Activated T-helper 1 cell treated with anti-CD3 and anti-CD28 coated beads, Interleukin-12 subunit alpha, Interleukin-12 subunit beta, Interleukin-2, Interleukin-4 antibody, amounts not matched to agents 30 ng/mL and 10 ng/mL and 1 ng/mL, durations not matched to agents 14 hours and 24 hours and 36 hours (primary cell): Measurements from ENCODE around the gene CLEC2A. TPM values are rescaled to one million over a fixed set of nuclear protein-coding genes. Genes with fewer than 3 reads are reported as not detected.
A peak's percentile ranks its signal among the peaks of the same experiment; 100 is the strongest.

Experiments used
- DNase-seq: peaks from one replicate; pipeline ENCODE4 v3.0.0; 2021; ENCODE audit warnings: low spot score
- H3K27ac Mint-ChIP-seq: one replicate; pipeline ENCODE4 v1.8.0; 2021; ENCODE audit warnings: mild to moderate bottlenecking, mixed read lengths
- H3K27me3 Mint-ChIP-seq: one replicate; pipeline ENCODE4 v1.8.0; 2022; ENCODE audit warnings: mild to moderate bottlenecking, moderate library complexity, mixed read lengths; ENCODE audit not compliant: insufficient read depth
- H3K36me3 Mint-ChIP-seq: one replicate; pipeline ENCODE4 v1.8.0; 2021; ENCODE audit warnings: low read depth, mixed read lengths
- H3K4me1 Mint-ChIP-seq: one replicate; pipeline ENCODE4 v1.8.0; 2021; ENCODE audit warnings: low read depth, mixed read lengths
- H3K4me3 Mint-ChIP-seq: one replicate; pipeline ENCODE4 v1.8.0; 2021; ENCODE audit warnings: mild to moderate bottlenecking, moderate library complexity, mixed read lengths
- H3K9me3 Mint-ChIP-seq: one replicate; pipeline ENCODE4 v1.8.0; 2021; ENCODE audit warnings: mixed read lengths
- intact Hi-C: fragments of 100-400 bp; cut with micrococcal nuclease; formaldehyde crosslinking; loops from one replicate; pipeline ENCODE4 v1.15.1; 2024
- total RNA-seq: library from RNA; stranded (reverse); gene quantifications from 2 replicates; pipeline ENCODE4 v1.2.3, GENCODE V29; 2022

Gene CLEC2A
- total RNA-seq, 1 donor from 2014 or later, result not detected

- Mint-ChIP-seq H3K4me1 (peaks cover 22% of the 10 kb centered on the region), H3K9me3 (no peaks in the 10 kb centered on the region), H3K4me3 (no peak overlapping the region), H3K27me3 (peaks cover 19% of the 10 kb centered on the region), H3K27ac (no peak overlapping the region), H3K36me3 (no peaks in the 10 kb centered on the region)
- intact Hi-C loops, result loop anchor here (1.0 to 10.0 kb wide), 5 partner anchors 14 to 292 kb away; partner anchors contain the start of gene CLEC2B
- no peak for DNase-seq
Measured at GRCh38 chr12:9926876-9927275, 5.3 kb downstream of the CLEC2A start.

GRCh38 chr12:9925705-9926393 is 6.3 kb downstream of the CLEC2A start:
- Mint-ChIP-seq H3K36me3 (no peaks in the 10 kb centered on the region), H3K4me3 (peak overlapping the region; percentile 66), H3K27ac (no peak overlapping the region), H3K4me1 (peaks cover 22% of the 10 kb centered on the region), H3K9me3 (no peaks in the 10 kb centered on the region), H3K27me3 (peaks cover 13% of the 10 kb centered on the region)
- intact Hi-C loops, result loop anchor here (1.0 to 10.0 kb wide), 6 partner anchors 15 to 291 kb away; partner anchors contain the start of gene CLEC2B
- no peak for DNase-seq

DNA sequence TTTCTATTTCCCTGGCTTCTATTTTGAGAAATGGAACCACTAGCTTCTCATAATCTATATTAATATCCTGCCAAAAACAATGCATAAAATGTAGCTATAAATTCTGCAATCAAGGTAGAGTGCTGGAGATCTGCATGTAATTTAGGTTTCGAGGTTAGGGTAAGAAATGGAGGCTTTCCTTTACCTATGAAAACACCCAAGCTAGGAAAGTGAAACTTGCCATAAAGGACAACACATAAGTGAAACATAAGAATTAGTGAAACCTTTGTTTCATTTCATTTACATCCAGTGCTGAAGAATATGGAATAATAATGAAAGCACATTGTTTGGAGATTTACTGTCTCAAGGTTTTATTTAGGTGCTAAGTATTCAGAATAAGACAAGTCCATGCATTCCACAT is 9.7 kb downstream of the CLEC2A start:
- no peak for DNase-seq
- Mint-ChIP-seq H3K27me3 (peaks cover 9% of the 10 kb centered on the region), H3K36me3 (no peaks in the 10 kb centered on the region), H3K4me1 (peaks cover 22% of the 10 kb centered on the region), H3K27ac (no peak overlapping the region), H3K4me3 (no peak overlapping the region), H3K9me3 (no peaks in the 10 kb centered on the region)
- intact Hi-C loops, result loop anchor here (10.0 kb wide), 1 partner anchor 288 kb away; no protein-coding TSS in a partner anchor

- Mint-ChIP-seq H3K27ac (no peak overlapping the region), H3K9me3 (no peaks in the 10 kb centered on the region), H3K4me3 (no peak overlapping the region), H3K4me1 (peaks cover 16% of the 10 kb centered on the region), H3K36me3 (no peaks in the 10 kb centered on the region), H3K27me3 (peaks cover 9% of the 10 kb centered on the region)
- DNase-seq, result no peak
- intact Hi-C loops, result loop anchor here (10.0 kb wide), 1 partner anchor 286 kb away; no protein-coding TSS in a partner anchor
Measured at GRCh38 chr12:9920451-9920850, 11.7 kb downstream of the CLEC2A start.

- Mint-ChIP-seq H3K4me1 (peaks cover 15% of the 10 kb centered on the region), H3K27ac (no peak overlapping the region), H3K27me3 (peaks cover 12% of the 10 kb centered on the region), H3K36me3 (no peaks in the 10 kb centered on the region), H3K9me3 (peaks cover 3% of the 10 kb centered on the region), H3K4me3 (no peak overlapping the region)
- intact Hi-C loops, result no loop called here
- DNase-seq, result no peak
Measured at GRCh38 chr12:9919443-9919842, 12.7 kb downstream of the CLEC2A start.

DNA sequence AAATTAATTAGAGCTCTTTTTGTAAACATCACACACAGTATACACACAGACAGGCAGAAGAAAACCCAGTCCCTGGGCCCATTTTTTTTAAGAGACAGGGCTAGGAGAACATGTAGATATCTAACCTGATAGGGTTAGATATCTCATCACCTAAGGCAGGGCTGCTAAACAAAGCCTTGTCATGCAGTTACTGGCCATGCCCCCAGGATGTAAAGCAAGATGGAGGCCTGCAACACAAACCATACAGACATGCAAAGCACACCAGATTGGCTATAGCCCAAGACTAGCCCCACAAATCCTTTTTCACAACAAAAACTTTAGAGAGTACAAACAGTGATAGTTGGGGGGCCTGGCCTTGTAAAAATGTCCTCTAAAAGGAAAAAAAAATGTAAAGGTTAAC is 20.5 kb downstream of the CLEC2A start:
- Mint-ChIP-seq H3K4me1 (peaks cover 15% of the 10 kb centered on the region), H3K4me3 (no peak overlapping the region), H3K9me3 (peaks cover 63% of the 10 kb centered on the region), H3K36me3 (peaks cover 13% of the 10 kb centered on the region), H3K27ac (no peak overlapping the region), H3K27me3 (peaks cover 8% of the 10 kb centered on the region)
- no peak for DNase-seq
- intact Hi-C loops, result no loop called here

DNA sequence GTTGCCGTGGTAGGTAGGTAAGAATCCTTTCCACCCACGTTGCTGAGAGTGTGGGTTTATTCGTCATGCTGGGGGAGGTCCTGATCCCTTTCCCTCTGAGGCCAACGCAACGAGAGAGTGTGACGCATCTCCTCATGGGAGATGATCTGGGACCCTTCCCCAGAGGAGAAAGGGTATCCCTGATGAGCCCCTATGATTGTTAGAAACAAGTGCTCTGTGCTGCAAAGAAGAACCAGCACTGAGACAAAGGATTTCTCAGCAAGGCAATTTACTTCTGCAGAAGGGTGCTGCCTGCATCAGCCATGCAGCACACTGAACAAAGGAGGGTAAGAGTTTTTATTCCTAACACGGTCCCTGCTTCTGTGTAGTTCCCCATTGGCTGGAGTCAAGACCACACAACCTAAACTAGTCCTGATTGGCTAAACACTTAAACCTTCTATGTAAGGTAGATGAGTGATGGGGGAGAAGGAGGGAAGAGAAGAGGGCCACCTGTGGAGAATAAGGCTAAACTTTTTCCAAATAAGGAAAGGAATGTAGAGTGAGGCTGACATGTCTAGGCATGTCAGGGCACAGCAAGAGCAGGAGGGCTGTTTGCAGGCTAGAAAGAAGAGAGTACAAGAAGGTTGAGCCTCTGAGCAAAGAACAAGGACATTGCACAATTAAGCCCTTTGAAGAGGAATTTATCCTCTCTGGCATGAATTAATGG is 21.3 kb downstream of the CLEC2A start:
- peaks cover 65% of the 10 kb centered on the region for H3K9me3 Mint-ChIP-seq
- peaks cover 8% of the 10 kb centered on the region for H3K27me3 Mint-ChIP-seq
- no peak overlapping the region for H3K27ac Mint-ChIP-seq
- intact Hi-C loops, result no loop called here
- no peak overlapping the region for H3K4me3 Mint-ChIP-seq
- peaks cover 15% of the 10 kb centered on the region for H3K36me3 Mint-ChIP-seq
- no peak for DNase-seq
- H3K4me1 Mint-ChIP-seq, result peaks cover 23% of the 10 kb centered on the region

DNA sequence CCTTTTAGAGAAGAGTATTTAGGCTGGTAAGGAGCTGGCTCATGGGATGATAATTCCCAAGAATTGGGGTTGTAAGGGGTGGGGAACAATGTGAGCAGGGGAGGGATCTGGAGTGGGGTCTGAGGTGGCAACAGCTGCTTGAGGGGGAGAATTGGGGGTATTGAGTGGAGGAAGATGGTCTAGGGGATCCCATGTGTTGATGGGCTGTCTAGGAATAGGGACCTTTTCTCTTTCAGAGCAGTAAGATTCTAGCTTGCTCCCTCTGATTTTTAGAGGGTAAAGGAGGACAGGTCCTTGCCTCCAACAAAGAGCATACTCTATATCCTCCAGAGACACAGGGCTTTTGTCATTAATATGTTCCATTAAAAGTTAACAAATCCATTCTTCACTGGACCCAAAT is 22.4 kb downstream of the CLEC2A start:
- peaks cover 66% of the 10 kb centered on the region for H3K9me3 Mint-ChIP-seq
- no peak overlapping the region for H3K27ac Mint-ChIP-seq
- peaks cover 15% of the 10 kb centered on the region for H3K36me3 Mint-ChIP-seq
- peaks cover 7% of the 10 kb centered on the region for H3K27me3 Mint-ChIP-seq
- H3K4me1 Mint-ChIP-seq, result peaks cover 23% of the 10 kb centered on the region
- intact Hi-C loops, result no loop called here
- DNase-seq, result no peak
- H3K4me3 Mint-ChIP-seq, result no peak overlapping the region

- Mint-ChIP-seq H3K27me3 (no peaks in the 10 kb centered on the region), H3K4me1 (peaks cover 23% of the 10 kb centered on the region)
- intact Hi-C loops, result no loop called here
Measured at GRCh38 chr12:9908350-9908749, 23.8 kb downstream of the CLEC2A start.

DNA sequence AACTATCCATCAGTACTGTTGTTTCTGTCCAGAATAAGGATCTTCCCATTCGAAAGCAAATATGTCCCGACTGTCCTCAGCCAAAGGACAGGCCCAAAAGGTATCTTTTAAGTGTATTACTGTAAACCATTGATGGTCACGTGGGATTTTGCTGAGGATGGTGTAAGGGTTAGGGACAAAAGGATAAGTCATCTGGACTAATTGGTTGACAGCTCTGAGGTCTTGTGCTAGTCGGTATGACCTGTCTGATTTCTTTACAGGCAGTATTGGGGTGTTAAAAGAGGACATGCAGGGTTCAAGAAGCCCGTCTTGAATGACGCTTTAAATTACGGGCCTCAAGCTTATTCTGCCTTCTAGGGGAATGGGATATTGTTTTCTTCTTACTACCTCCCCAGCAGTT is 24.4 kb downstream of the CLEC2A start:
- H3K4me1 Mint-ChIP-seq, result peaks cover 23% of the 10 kb centered on the region
- H3K36me3 Mint-ChIP-seq, result peaks cover 14% of the 10 kb centered on the region
- no peak overlapping the region for H3K4me3 Mint-ChIP-seq
- H3K27me3 Mint-ChIP-seq, result peaks cover under 1% of the 10 kb centered on the region
- H3K9me3 Mint-ChIP-seq, result peaks cover 77% of the 10 kb centered on the region
- H3K27ac Mint-ChIP-seq, result no peak overlapping the region
- intact Hi-C loops, result loop anchor here (2.0 kb wide), 2 partner anchors 41 to 43 kb away; no protein-coding TSS in a partner anchor
- no peak for DNase-seq

More at GRCh38 chr12:9908350-9908749, 23.8 kb downstream of the CLEC2A start:
- H3K36me3 Mint-ChIP-seq, result peaks cover 15% of the 10 kb centered on the region
- DNase-seq, result no peak
- H3K4me3 Mint-ChIP-seq, result no peak overlapping the region
- no peak overlapping the region for H3K27ac Mint-ChIP-seq
- peaks cover 72% of the 10 kb centered on the region for H3K9me3 Mint-ChIP-seq

DNA sequence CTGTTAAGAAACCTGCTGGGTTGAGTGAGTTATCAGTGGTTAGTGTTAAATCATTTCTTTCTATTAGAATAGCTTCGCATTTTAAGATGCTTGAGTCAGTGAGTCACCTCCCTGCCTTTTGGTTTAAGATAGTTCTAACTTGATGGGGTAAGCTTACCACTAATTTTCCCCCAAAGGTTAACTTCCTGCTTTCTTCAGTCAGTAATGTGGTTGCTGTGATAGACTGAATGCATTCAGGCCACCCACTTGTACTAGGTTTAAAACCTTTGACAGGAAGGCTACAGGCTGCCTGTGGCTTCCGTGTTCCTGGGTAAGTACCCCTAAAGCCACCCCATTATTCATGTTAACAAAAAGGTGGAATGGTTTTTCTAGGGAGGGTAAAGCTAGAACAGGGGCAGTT is 25.3 kb downstream of the CLEC2A start:
- H3K27me3 Mint-ChIP-seq, result peaks cover 2% of the 10 kb centered on the region
- DNase-seq, result peak; percentile 23
- peaks cover 23% of the 10 kb centered on the region for H3K4me1 Mint-ChIP-seq
- H3K27ac Mint-ChIP-seq, result peak overlapping the region; percentile 69
- H3K36me3 Mint-ChIP-seq, result peaks cover 13% of the 10 kb centered on the region
- H3K4me3 Mint-ChIP-seq, result peak overlapping the region; percentile 28
- peaks cover 76% of the 10 kb centered on the region for H3K9me3 Mint-ChIP-seq
- intact Hi-C loops, result loop anchor here (2.0 kb wide), 2 partner anchors 42 kb away; no protein-coding TSS in a partner anchor

- Mint-ChIP-seq H3K9me3 (peaks cover 47% of the 10 kb centered on the region), H3K27ac (no peak overlapping the region), H3K4me1 (peaks cover 18% of the 10 kb centered on the region), H3K27me3 (peaks cover 6% of the 10 kb centered on the region), H3K4me3 (no peak overlapping the region), H3K36me3 (peaks cover 7% of the 10 kb centered on the region)
- intact Hi-C loops, result no loop called here
- DNase-seq, result no peak
Measured at GRCh38 chr12:9902539-9903228, 29.5 kb downstream of the CLEC2A start.

DNA sequence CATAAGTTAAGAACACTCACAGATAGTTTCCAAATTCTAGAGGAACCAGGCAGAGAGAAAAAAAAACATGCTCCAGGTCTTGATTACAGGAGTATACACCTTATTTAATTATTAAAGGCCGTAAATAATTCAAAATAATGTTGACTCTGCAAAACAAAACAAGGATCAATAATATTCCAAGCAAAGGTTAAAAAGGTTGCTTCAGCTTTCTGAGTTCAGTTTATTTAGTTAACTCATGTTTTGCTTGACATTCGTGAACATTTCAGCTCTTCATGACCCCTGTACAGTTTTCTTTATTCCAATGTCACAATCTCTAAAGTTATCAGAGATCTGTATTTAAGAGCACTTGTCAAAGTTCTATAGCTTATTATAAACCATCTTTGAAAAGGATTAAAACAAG is 31.2 kb downstream of the CLEC2A start:
- peaks cover 6% of the 10 kb centered on the region for H3K27me3 Mint-ChIP-seq
- H3K4me3 Mint-ChIP-seq, result no peak overlapping the region
- no peak for DNase-seq
- intact Hi-C loops, result no loop called here
- peaks cover 4% of the 10 kb centered on the region for H3K36me3 Mint-ChIP-seq
- no peaks in the 10 kb centered on the region for H3K4me1 Mint-ChIP-seq
- peaks cover 36% of the 10 kb centered on the region for H3K9me3 Mint-ChIP-seq
- H3K27ac Mint-ChIP-seq, result no peak overlapping the region
